Measurements from ENCODE around the gene C10orf53.

The C10orf53 gene

GRCh38 chr10:49735848-49736563 is 56.6 kb downstream of the C10orf53 start:
- no peak overlapping the region for H3K4me2 ChIP-seq (ENCODE audit: low read length)
- H4K20me1 ChIP-seq (ENCODE audit: control insufficient read depth, insufficient read depth, low read depth, low read length): no peaks in the 10 kb centered on the region
- H3K4me3 ChIP-seq (ENCODE audit: low read length): no peak overlapping the region
- H3K9me3 ChIP-seq (ENCODE audit: control insufficient read depth, insufficient read depth, low read length): no peaks in the 10 kb centered on the region
- no peaks in the 10 kb centered on the region for H3K4me1 ChIP-seq (ENCODE audit: control insufficient read depth, low read length)
- H3K79me2 ChIP-seq (ENCODE audit: control insufficient read depth, low read length): no peaks in the 10 kb centered on the region
- H3K27ac ChIP-seq (ENCODE audit: low read depth, low read length): no peak overlapping the region
- no peaks in the 10 kb centered on the region for H3F3A ChIP-seq (ENCODE audit: control insufficient read depth, insufficient read depth)
- H3K27me3 ChIP-seq (ENCODE audit: control insufficient read depth, low read length): no peaks in the 10 kb centered on the region
- no peaks in the 10 kb centered on the region for H3K36me3 ChIP-seq (ENCODE audit: control insufficient read depth, low read length)
- TF ChIP-seq CTCF (IDR thresholded peaks at IDR 0.05; ENCODE audit: low read depth, low read length, poor library complexity, severe bottlenecking): no peak
- H3K9me2 ChIP-seq (replicated peaks; ENCODE audit: control insufficient read depth, low read length): no peaks in the 10 kb centered on the region

GRCh38 chr10:49736564-49737113 is 57.2 kb downstream of the C10orf53 start:
- Histone ChIP-seq H3K4me3 (ENCODE audit: low read length) (no peak overlapping the region), H3K27ac (ENCODE audit: low read depth, low read length) (no peak overlapping the region), H3F3A (ENCODE audit: control insufficient read depth, insufficient read depth) (no peaks in the 10 kb centered on the region), H4K20me1 (ENCODE audit: control insufficient read depth, insufficient read depth, low read depth, low read length) (no peaks in the 10 kb centered on the region), H3K4me2 (ENCODE audit: low read length) (no peak overlapping the region), H3K9me2 (replicated peaks; ENCODE audit: control insufficient read depth, low read length) (no peaks in the 10 kb centered on the region), H3K36me3 (ENCODE audit: control insufficient read depth, low read length) (no peaks in the 10 kb centered on the region), H3K79me2 (ENCODE audit: control insufficient read depth, low read length) (no peaks in the 10 kb centered on the region), H3K4me1 (ENCODE audit: control insufficient read depth, low read length) (no peaks in the 10 kb centered on the region), H3K27me3 (ENCODE audit: control insufficient read depth, low read length) (no peaks in the 10 kb centered on the region), H3K9me3 (ENCODE audit: control insufficient read depth, insufficient read depth, low read length) (no peaks in the 10 kb centered on the region)
- TF ChIP-seq CTCF (IDR thresholded peaks at IDR 0.05; ENCODE audit: low read depth, low read length, poor library complexity, severe bottlenecking): no peak
- no peak for TF ChIP-seq EZH2phosphoT487 (IDR thresholded peaks at IDR 0.05; ENCODE audit: borderline replicate concordance, low read length)

DNA sequence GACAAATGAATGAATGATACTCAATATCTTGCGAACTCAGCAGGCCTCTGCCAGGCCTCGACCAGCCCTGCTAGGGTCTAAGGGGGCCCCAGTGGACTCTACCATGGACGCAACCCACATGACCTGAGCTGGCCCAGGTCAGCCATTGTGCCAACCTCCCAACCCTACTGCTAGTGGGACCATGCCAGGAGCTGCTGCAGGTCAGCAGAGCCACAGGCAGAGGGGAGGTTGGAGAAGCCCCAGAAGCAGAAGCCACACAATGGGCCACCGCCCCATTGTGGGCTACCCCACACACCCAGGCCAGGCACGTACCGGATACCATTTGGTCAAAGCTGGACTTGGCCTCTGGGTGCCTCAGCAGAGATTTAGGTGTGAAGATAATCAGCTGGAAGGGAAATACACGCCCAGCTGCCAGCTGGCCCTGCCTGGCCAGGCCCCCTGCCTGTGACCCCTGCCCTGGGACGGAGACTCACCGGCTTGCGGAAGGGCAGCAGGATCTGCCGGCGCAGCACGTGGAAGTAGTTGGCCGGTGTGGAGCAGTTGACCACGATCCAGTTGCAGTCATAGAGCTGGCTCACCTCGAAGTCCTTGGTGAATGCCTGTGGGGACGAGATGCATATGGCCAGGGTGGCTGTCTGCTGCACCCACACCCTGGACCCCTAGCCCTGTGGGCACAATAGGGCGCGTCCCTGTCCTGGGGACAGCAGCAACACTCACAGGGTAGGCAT is 58.2 kb downstream of the C10orf53 start:
- no peaks in the 10 kb centered on the region for H4K20me1 ChIP-seq (ENCODE audit: control insufficient read depth, insufficient read depth, low read depth, low read length)
- no peaks in the 10 kb centered on the region for H3K9me3 ChIP-seq (ENCODE audit: control insufficient read depth, insufficient read depth, low read length)
- no peak overlapping the region for H3K4me2 ChIP-seq (ENCODE audit: low read length)
- H3K4me1 ChIP-seq (ENCODE audit: control insufficient read depth, low read length): no peaks in the 10 kb centered on the region
- H3K27me3 ChIP-seq (ENCODE audit: control insufficient read depth, low read length): no peaks in the 10 kb centered on the region
- H3K4me3 ChIP-seq (ENCODE audit: low read length): no peak overlapping the region
- no peaks in the 10 kb centered on the region for H3K79me2 ChIP-seq (ENCODE audit: control insufficient read depth, low read length)
- no peak for TF ChIP-seq EZH2phosphoT487 (IDR thresholded peaks at IDR 0.05; ENCODE audit: borderline replicate concordance, low read length)
- no peak for TF ChIP-seq CTCF (IDR thresholded peaks at IDR 0.05; ENCODE audit: low read depth, low read length, poor library complexity, severe bottlenecking)
- no peaks in the 10 kb centered on the region for H3K9me2 ChIP-seq (replicated peaks; ENCODE audit: control insufficient read depth, low read length)
- no peak overlapping the region for H3K27ac ChIP-seq (ENCODE audit: low read depth, low read length)
- no peaks in the 10 kb centered on the region for H3F3A ChIP-seq (ENCODE audit: control insufficient read depth, insufficient read depth)
- no peaks in the 10 kb centered on the region for H3K36me3 ChIP-seq (ENCODE audit: control insufficient read depth, low read length)

All from DOHH2 (cell line).